Psoas muscle (tissue), 8 donors: ENCODE data around the gene SCP2D1. TPM values are rescaled to one million over a fixed set of nuclear protein-coding genes. Genes with fewer than 3 reads are reported as not detected.

Experiments used
- ATAC-seq, 4 donors: fragments of 200-7000 bp; cut with Tn5 transposase; one replicate each; pipeline ENCODE4 v1.9.1; 2020; ENCODE audit warnings: moderate library complexity in 3 of 4, mild to moderate bottlenecking in 2 of 4
- DNase-seq, 2 donors: peaks; one replicate each; pipeline ENCODE4 v3.0.0-alpha.2; 2020
- H3K27ac ChIP-seq: fragments of 200-600 bp; one replicate; pipeline ENCODE4 v1.8.0; 2022
- H3K27me3 ChIP-seq, 3 donors: fragments of 200-600 bp in 1 of 3; one replicate each; pipeline versions ENCODE4 v1.6.1 to v1.8.0; 2013 to 2022; ENCODE audit warnings: low read length in 2 of 3, mild to moderate bottlenecking in 2 of 3, moderate library complexity in 1 of 3; ENCODE audit not compliant: insufficient read depth in 3 of 3
- H3K36me3 ChIP-seq, 2 donors: fragments of 200-600 bp in 1 of 2; one replicate each; pipeline versions ENCODE4 v1.6.1 to v1.8.0; 2013 to 2022; ENCODE audit warnings: low read depth in 1 of 2, mild to moderate bottlenecking in 1 of 2, moderate library complexity in 1 of 2; ENCODE audit not compliant: insufficient read depth in 1 of 2
- H3K4me1 ChIP-seq: fragments of 200-600 bp; one replicate; pipeline ENCODE4 v1.8.0; 2022
- H3K4me3 ChIP-seq: fragments of 200-600 bp; one replicate; pipeline ENCODE4 v1.8.0; 2022; ENCODE audit warnings: mild to moderate bottlenecking
- H3K9me3 ChIP-seq: fragments of 200-600 bp; one replicate; pipeline ENCODE4 v1.8.0; 2022
- WGBS, 3 donors: extraction: QIAGEN DNeasy Blood & Tissue Kit; methylation state at CpG; one replicate each; pipeline versions ENCODE4 v1.1.6 to v1.1.7; 2013; 5-methylcytosine and 5-hydroxymethylcytosine counted together
- intact Hi-C, 2 donors: fragments of 100-400 bp; cut with DNase I; formaldehyde crosslinking; loops; one replicate each; pipeline versions ENCODE4 v1.11.0 to v1.14.2; 2022
- long read RNA-seq, 2 donors: library from polyadenylated mRNA; unstranded; transcript quantifications; one replicate each; pipeline ENCODE4 v2.0.0, GENCODE V29; 2021
- polyA plus RNA-seq, 3 donors: library from polyadenylated mRNA; stranded (reverse); fragments of 200-250 nt; gene quantifications; one replicate each; pipeline ENCODE4 v1.2.3, GENCODE V29; 2013
- total RNA-seq, 4 donors: library from RNA; stranded (reverse); fragmentation: NEBNext Ultra II Directional in 2 of 4; extraction: Animal tissue kit (Norgen Biotek cat#: 25700) in 2 of 4; gene quantifications; one replicate each; pipeline versions ENCODE4 v1.2.1 to v1.2.4, GENCODE V29; 2021 to 2023
- TF ChIP-seq, protein P1 (sequence below): fragments of 200-600 bp; IDR thresholded peaks from one replicate; pipeline ENCODE4 v1.8.0; 2022; ENCODE audit warnings: antibody characterized with exemption
- donor health status: healthy with polysubstance abuse.
- donor health status: DM: no; HTN: no; CAD: no; lungs with moderate emphysema.
- donor health status: Bipolar disorder and iron deficiency.
- donor health status: healthy.
- donor health status: DM: yes; HTN: yes; CAD: no.
- donor health status: DM: no; HTN: no; CAD: no.
- donor health status: DM: no; HTN: no; CAD: no.
- donor health status: DM: yes; HTN: yes; CAD: no.

SCP2D1 gene
- not detected for total RNA-seq
- polyA plus RNA-seq = not detected
- long read RNA-seq, donor 1 = 0 reads
- long read RNA-seq, donor 2 = 0 reads

DNA sequence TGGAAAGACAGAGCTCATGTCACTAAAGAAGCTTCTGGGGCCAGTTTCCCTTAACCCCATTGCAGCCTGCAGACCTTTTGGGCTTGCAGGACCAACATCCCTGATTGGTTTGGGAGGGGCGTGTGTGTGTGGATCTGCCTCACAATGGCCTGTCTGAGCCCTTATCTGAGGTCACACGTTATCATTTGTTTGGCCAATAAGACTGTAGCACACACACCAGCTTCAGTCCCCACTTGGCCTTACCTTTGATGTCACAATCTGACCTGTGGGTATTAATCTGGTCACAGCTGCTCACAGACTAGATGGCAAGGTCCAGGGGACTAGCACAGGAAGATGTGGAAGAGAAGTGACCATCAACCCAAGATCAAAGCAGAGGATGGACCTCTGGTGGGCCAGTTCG lies at the start of gene SCP2D1:
SCP2D1 (plus strand) TSS at position 301 of the 400 bp plus-strand sequence; CDS start at position 334, 33 bp downstream.
- Histone ChIP-seq H3K9me3 (no peaks in the 10 kb centered on the region), H3K36me3 (no peaks in the 10 kb centered on the region), H3K4me1 (no peaks in the 10 kb centered on the region), H3K4me3 (no peak within 1 kb of the TSS), H3K27ac (no peak within 1 kb of the TSS), H3K27me3 (no peaks in the 10 kb centered on the region)
- TF ChIP-seq, protein P1, sequence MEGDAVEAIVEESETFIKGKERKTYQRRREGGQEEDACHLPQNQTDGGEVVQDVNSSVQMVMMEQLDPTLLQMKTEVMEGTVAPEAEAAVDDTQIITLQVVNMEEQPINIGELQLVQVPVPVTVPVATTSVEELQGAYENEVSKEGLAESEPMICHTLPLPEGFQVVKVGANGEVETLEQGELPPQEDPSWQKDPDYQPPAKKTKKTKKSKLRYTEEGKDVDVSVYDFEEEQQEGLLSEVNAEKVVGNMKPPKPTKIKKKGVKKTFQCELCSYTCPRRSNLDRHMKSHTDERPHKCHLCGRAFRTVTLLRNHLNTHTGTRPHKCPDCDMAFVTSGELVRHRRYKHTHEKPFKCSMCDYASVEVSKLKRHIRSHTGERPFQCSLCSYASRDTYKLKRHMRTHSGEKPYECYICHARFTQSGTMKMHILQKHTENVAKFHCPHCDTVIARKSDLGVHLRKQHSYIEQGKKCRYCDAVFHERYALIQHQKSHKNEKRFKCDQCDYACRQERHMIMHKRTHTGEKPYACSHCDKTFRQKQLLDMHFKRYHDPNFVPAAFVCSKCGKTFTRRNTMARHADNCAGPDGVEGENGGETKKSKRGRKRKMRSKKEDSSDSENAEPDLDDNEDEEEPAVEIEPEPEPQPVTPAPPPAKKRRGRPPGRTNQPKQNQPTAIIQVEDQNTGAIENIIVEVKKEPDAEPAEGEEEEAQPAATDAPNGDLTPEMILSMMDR = no peak
- ATAC-seq = no peak
- DNase-seq = no peak
- intact Hi-C loops = no loop called here
- 64 to 72% (median 69%) methylated on average over 3 of the region's 3 CpGs for WGBS, 3 donors

DNA sequence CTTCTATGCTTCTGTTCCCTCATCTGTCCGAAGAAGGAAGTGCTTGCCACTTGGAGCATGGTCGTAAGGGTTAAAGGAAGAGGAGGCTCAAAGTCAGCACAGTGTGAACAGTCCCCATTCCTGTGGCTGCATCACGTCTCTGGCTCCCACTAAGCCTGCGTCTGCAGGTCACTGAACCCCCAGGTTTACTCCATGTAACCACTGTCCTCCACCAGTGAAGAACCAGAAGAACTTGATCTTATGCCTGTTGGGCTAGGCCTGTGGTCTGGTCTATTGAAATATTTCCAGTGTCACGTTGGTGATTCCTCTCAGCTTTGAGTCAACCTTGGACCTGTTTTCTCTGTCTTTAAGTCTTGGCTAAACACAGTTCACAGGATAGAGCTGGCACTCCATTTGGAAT lies 45.9 kb upstream of the SCP2D1 start:
- DNase-seq (no peak), ATAC-seq (no peak)
- peaks cover 0 to 10% of the 10 kb centered on the region in 2 donors for H3K36me3 ChIP-seq
- TF ChIP-seq, protein P1 = no peak
- no peak overlapping the region for H3K27ac ChIP-seq
- no peaks in the 10 kb centered on the region for H3K4me1 ChIP-seq
- H3K4me3 ChIP-seq = no peak overlapping the region
- 68 to 72% (median 72%) methylated on average over 5 of the region's 5 CpGs for WGBS, 3 donors
- no peaks in the 10 kb centered on the region for H3K27me3 ChIP-seq
- intact Hi-C loops = no loop called here
- no peaks in the 10 kb centered on the region for H3K9me3 ChIP-seq

DNA sequence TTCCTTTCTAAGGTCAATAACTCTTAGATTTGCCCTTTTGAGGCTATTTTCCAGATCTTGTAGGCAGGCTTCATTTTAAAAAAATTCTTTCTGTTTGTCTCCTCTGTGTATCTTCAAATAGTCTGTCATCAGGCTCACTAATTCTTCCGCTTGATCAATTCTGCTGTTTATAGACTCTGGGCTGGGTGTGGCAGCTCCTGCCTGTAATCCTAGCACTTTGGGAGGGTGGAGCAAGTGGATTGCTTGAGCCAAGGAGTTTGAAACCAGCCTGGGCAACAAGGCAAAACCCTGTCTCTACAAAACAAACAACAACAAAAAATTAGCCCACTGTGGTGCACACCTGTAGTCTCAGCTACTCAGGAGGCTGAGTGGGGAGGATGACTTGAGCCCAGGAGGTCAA lies 40.0 kb upstream of the SCP2D1 start:
- Histone ChIP-seq H3K9me3 (no peaks in the 10 kb centered on the region), H3K4me1 (no peaks in the 10 kb centered on the region), H3K36me3 (no peaks in the 10 kb centered on the region), H3K27ac (no peak overlapping the region), H3K27me3 (no peaks in the 10 kb centered on the region), H3K4me3 (no peak overlapping the region)
- DNase-seq = no peak
- no peak for ATAC-seq
- TF ChIP-seq, protein P1 = no peak
- 70 to 92% (median 85%) methylated on average over 1 of the region's 1 CpG for WGBS, 3 donors
- intact Hi-C loops = no loop called here

DNA sequence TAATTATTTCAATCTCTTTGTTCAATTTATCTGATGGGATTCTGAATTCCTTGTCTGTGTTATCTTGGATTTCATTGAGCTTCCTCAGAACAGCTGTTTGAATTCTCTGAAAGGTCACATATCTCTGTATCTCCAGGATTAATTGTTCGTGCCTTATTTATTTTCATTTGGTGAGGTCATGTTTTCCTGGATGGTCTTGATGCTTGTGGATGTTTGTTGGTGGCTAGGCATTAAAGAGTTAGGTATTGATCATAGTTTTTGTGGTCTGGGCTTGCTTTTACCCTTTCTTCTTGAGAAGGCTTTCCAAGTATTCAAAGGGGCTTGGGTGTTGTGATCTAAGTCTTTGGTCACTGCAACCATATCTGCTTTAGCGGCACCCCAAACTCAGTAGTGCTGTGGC lies 39.4 kb upstream of the SCP2D1 start:
- Histone ChIP-seq H3K9me3 (no peaks in the 10 kb centered on the region), H3K4me1 (no peaks in the 10 kb centered on the region), H3K27ac (no peak overlapping the region), H3K27me3 (no peaks in the 10 kb centered on the region), H3K4me3 (no peak overlapping the region), H3K36me3 (no peaks in the 10 kb centered on the region)
- WGBS, 3 donors = 57 to 59% (median 58%) methylated on average over 2 of the region's 2 CpGs
- TF ChIP-seq, protein P1 = no peak
- no peak for ATAC-seq
- intact Hi-C loops = no loop called here
- DNase-seq = no peak

DNA sequence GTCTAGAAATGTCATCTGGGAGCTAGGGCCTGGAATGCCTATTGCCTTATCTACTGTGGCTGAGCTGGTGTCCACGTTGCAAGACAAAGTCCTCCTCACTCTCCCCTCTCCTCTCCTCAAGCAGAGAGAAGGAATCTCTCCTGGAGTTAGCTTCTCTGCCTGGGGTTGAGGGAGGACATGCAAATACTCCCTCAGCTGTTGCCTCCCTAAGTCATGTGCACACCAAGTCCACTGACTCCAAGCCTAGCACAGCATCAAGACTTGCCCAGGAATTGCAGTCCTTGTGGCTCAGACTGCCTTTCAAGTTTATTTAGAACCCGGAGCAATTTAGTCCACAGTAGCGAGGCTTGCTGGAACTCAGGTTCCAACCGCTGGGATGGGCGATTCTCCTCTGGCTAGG lies 38.0 kb upstream of the SCP2D1 start:
- no peaks in the 10 kb centered on the region for H3K36me3 ChIP-seq
- 89 to 91% (median 91%) methylated on average over 5 of the region's 5 CpGs for WGBS, 3 donors
- ATAC-seq (no peak), DNase-seq (no peak)
- TF ChIP-seq, protein P1 = no peak
- H3K27me3 ChIP-seq = no peaks in the 10 kb centered on the region
- no peaks in the 10 kb centered on the region for H3K9me3 ChIP-seq
- H3K27ac ChIP-seq = no peak overlapping the region
- H3K4me1 ChIP-seq = no peaks in the 10 kb centered on the region
- no peak overlapping the region for H3K4me3 ChIP-seq
- intact Hi-C loops = no loop called here
